HEK293 (cell line): ENCODE results near the gene CHGA.
A peak's percentile ranks its signal among the peaks of the same experiment; 100 is the strongest.

Experiments used
- CTCF ChIA-PET: fragments of 350-600 bp; formaldehyde crosslinking; extraction: SDS; loops from one replicate; lab custom pipeline; 2021; ENCODE audit warnings: antibody characterized with exemption; lab: Yijun Ruan, JAX
- POLR2A ChIA-PET: fragments of 300-600 bp; formaldehyde crosslinking; extraction: SDS; loops from one replicate; lab custom pipeline; 2020; ENCODE audit warnings: antibody characterized with exemption, inconsistent platforms; lab: Yijun Ruan, JAX
- H3K27ac ChIP-seq: fragments of 200-500 bp; sonication (Bioruptor generic); 2 replicates; pipeline ENCODE4 v1.5.1; 2014; ENCODE audit warnings: low read depth, low read length, control low read depth, inconsistent platforms; ENCODE audit errors: extremely low read depth
- H3K36me3 ChIP-seq, 2 experiments: fragments of 200-500 bp in 1 of 2; sonication (Bioruptor generic) in 1 of 2; 1 replicate in 1 of 2; 2 replicates in 1 of 2; pipeline ENCODE4 v1.5.1; 2014 to 2017; ENCODE audit warnings: inconsistent platforms in 2 of 2, low read length in 2 of 2; ENCODE audit not compliant: control insufficient read depth in 2 of 2, insufficient read depth in 1 of 2
- H3K4me1 ChIP-seq: fragments of 200-500 bp; sonication (Bioruptor generic); 2 replicates; pipeline ENCODE4 v1.5.1; 2014; ENCODE audit warnings: mild to moderate bottlenecking, low read length, inconsistent platforms; ENCODE audit not compliant: control insufficient read depth, insufficient read depth
- H3K4me3 ChIP-seq: 2 replicates; pipeline ENCODE4 v1.5.1; 2011; ENCODE audit warnings: low read depth, mild to moderate bottlenecking, control low read depth, low read length, moderate library complexity
- H3K9me3 ChIP-seq: fragments of 200-500 bp; sonication (Bioruptor generic); 2 replicates; pipeline ENCODE4 v1.5.1; 2014; ENCODE audit warnings: low read depth, low read length, inconsistent platforms; ENCODE audit not compliant: control insufficient read depth, insufficient read depth
- FEZF1 ChIP-seq: fragments of 450-650 bp; formaldehyde crosslinking; IDR thresholded peaks from 2 replicates; pipeline ENCODE4 v1.5.1; 2016; ENCODE audit warnings: missing biosample characterization, missing genetic modification characterization
- GLI4 ChIP-seq: fragments of 450-650 bp; formaldehyde crosslinking; IDR thresholded peaks from 2 replicates; pipeline ENCODE4 v1.5.1; 2016; ENCODE audit warnings: missing biosample characterization, missing genetic modification characterization
- GLIS2 ChIP-seq: fragments of 450-650 bp; formaldehyde crosslinking; IDR thresholded peaks from 2 replicates; pipeline ENCODE4 v1.5.1; 2016; ENCODE audit warnings: missing biosample characterization, missing genetic modification characterization
- HOXC10 ChIP-seq: sonication (generic); formaldehyde crosslinking; IDR thresholded peaks from 2 replicates; pipeline ENCODE4 v1.8.1; 2023; ENCODE audit warnings: mild to moderate bottlenecking, missing genetic modification reagents
- OVOL3 ChIP-seq: fragments of 450-650 bp; formaldehyde crosslinking; IDR thresholded peaks from 2 replicates; pipeline ENCODE4 v1.5.1; 2016; ENCODE audit warnings: missing biosample characterization, missing genetic modification characterization
- SALL2 ChIP-seq: fragments of 450-650 bp; formaldehyde crosslinking; IDR thresholded peaks from 2 replicates; pipeline ENCODE4 v1.5.0; 2017; ENCODE audit warnings: missing biosample characterization, mild to moderate bottlenecking, missing genetic modification characterization, borderline replicate concordance
- SCRT1 ChIP-seq: fragments of 450-650 bp; formaldehyde crosslinking; IDR thresholded peaks from 2 replicates; pipeline ENCODE4 v1.5.1; 2016; ENCODE audit warnings: missing biosample characterization, missing genetic modification characterization, borderline replicate concordance
- SCRT2 ChIP-seq: fragments of 450-650 bp; formaldehyde crosslinking; IDR thresholded peaks from 2 replicates; pipeline ENCODE4 v1.5.1; 2016; ENCODE audit warnings: missing biosample characterization, missing genetic modification characterization
- ZBTB17 ChIP-seq: fragments of 450-650 bp; formaldehyde crosslinking; IDR thresholded peaks from 2 replicates; pipeline ENCODE4 v1.5.1; 2016; ENCODE audit warnings: missing biosample characterization, missing genetic modification characterization
- ZBTB21 ChIP-seq: fragments of 450-650 bp; formaldehyde crosslinking; IDR thresholded peaks from 2 replicates; pipeline ENCODE4 v1.5.1; 2017; ENCODE audit warnings: missing biosample characterization, missing genetic modification characterization
- ZBTB48 ChIP-seq: fragments of 450-650 bp; formaldehyde crosslinking; IDR thresholded peaks from 2 replicates; pipeline ENCODE4 v1.5.1; 2016; ENCODE audit warnings: missing biosample characterization, missing genetic modification characterization
- ZNF138 ChIP-seq: fragments of 450-650 bp; formaldehyde crosslinking; IDR thresholded peaks from 2 replicates; pipeline ENCODE4 v1.5.1; 2016; ENCODE audit warnings: missing biosample characterization, missing genetic modification characterization, borderline replicate concordance
- ZNF157 ChIP-seq: fragments of 450-650 bp; formaldehyde crosslinking; IDR thresholded peaks from 2 replicates; pipeline ENCODE4 v1.5.1; 2016; ENCODE audit warnings: missing biosample characterization, missing genetic modification characterization
- ZNF16 ChIP-seq: fragments of 450-650 bp; formaldehyde crosslinking; IDR thresholded peaks from 2 replicates; pipeline ENCODE4 v1.5.1; 2016; ENCODE audit warnings: low read depth, missing biosample characterization, missing genetic modification characterization
- ZNF473 ChIP-seq: fragments of 450-650 bp; formaldehyde crosslinking; IDR thresholded peaks from 2 replicates; pipeline ENCODE4 v1.5.1; 2017; ENCODE audit warnings: missing biosample characterization, missing genetic modification characterization
- ZNF510 ChIP-seq: fragments of 450-650 bp; formaldehyde crosslinking; IDR thresholded peaks from 2 replicates; pipeline ENCODE4 v1.5.1; 2018; ENCODE audit warnings: mild to moderate bottlenecking, missing genetic modification characterization, missing biosample characterization; ENCODE audit not compliant: insufficient replicate concordance
- ZNF549 ChIP-seq: fragments of 450-650 bp; IDR thresholded peaks from 2 replicates; pipeline ENCODE4 v1.5.1; 2018; ENCODE audit warnings: missing biosample characterization, missing genetic modification characterization, mild to moderate bottlenecking, inconsistent platforms, moderate library complexity
- ZNF558 ChIP-seq: fragments of 450-650 bp; formaldehyde crosslinking; IDR thresholded peaks from 2 replicates; pipeline ENCODE4 v1.5.1; 2016; ENCODE audit warnings: missing biosample characterization, missing genetic modification characterization
- ZNF596 ChIP-seq: fragments of 450-650 bp; IDR thresholded peaks from 2 replicates; pipeline ENCODE4 v1.5.0; 2018; ENCODE audit warnings: missing biosample characterization, mild to moderate bottlenecking, missing genetic modification characterization, moderate library complexity
- ZNF639 ChIP-seq: fragments of 450-650 bp; formaldehyde crosslinking; IDR thresholded peaks from 2 replicates; pipeline ENCODE4 v1.5.1; 2016; ENCODE audit warnings: missing biosample characterization, missing genetic modification characterization
- ZNF747 ChIP-seq: fragments of 450-650 bp; formaldehyde crosslinking; IDR thresholded peaks from 2 replicates; pipeline ENCODE4 v1.5.1; 2016; ENCODE audit warnings: missing biosample characterization, missing genetic modification characterization
- ZNF768 ChIP-seq: fragments of 450-650 bp; formaldehyde crosslinking; IDR thresholded peaks from 2 replicates; pipeline ENCODE4 v1.5.1; 2018; ENCODE audit warnings: missing biosample characterization, mild to moderate bottlenecking, missing genetic modification characterization

Gene CHGA

GRCh38 chr14:92930737-92931602 lies 8.0 kb downstream of the CHGA start:
- H3K4me3 ChIP-seq = no peak overlapping the region
- H3K27ac ChIP-seq = no peak overlapping the region
- peak; percentile 64; the same call in 1 of the 2 replicates for TF ChIP-seq ZNF768 (tag by site-specific recombination)
- no peak for TF ChIP-seq ZNF747 (tag by site-specific recombination)
- no peaks in the 10 kb centered on the region for H3K36me3 ChIP-seq
- no peaks in the 10 kb centered on the region for H3K9me3 ChIP-seq
- POLR2A ChIA-PET = interaction anchor here (0.6 kb wide), 1 partner anchor 815 kb away, joined by 3 read pairs; no protein-coding TSS in a partner anchor
- CTCF ChIA-PET = interaction anchor here (0.5 kb wide), 1 partner anchor 16 kb away, joined by 3 read pairs; no protein-coding TSS in a partner anchor
- no peaks in the 10 kb centered on the region for H3K4me1 ChIP-seq

GRCh38 chr14:92931681-92932447 lies 8.9 kb downstream of the CHGA start:
- Histone ChIP-seq H3K27ac (no peak overlapping the region), H3K4me1 (no peaks in the 10 kb centered on the region), H3K9me3 (no peaks in the 10 kb centered on the region)
- CTCF ChIA-PET = interaction anchor here (0.5 kb wide), 1 partner anchor 15 kb away, joined by 3 read pairs; no protein-coding TSS in a partner anchor
- POLR2A ChIA-PET = interaction anchor here (0.6 kb wide), 1 partner anchor 815 kb away, joined by 3 read pairs; no protein-coding TSS in a partner anchor
- TF ChIP-seq ZNF768 (tag by site-specific recombination) = peak; percentile 86
- no peak for TF ChIP-seq ZNF473
- TF ChIP-seq ZNF558 (tag by site-specific recombination) = no peak
- TF ChIP-seq ZBTB21 = no peak
- TF ChIP-seq, all 188 proteins: peak for 1
- H3K36me3 ChIP-seq = no peaks in the 10 kb centered on the region
- H3K4me3 ChIP-seq = no peak overlapping the region

- ChIA-PET POLR2A (no interaction called here), CTCF (no interaction called here)
- no peak overlapping the region for H3K4me3 ChIP-seq
- no peak overlapping the region for H3K27ac ChIP-seq
- no peaks in the 10 kb centered on the region for H3K4me1 ChIP-seq
- TF ChIP-seq SCRT1 = no peak
- 0 out of 2 replicates have a peak, but pooled peaks have one; percentile 11 for TF ChIP-seq GLIS2
- H3K36me3 ChIP-seq = no peaks in the 10 kb centered on the region
- H3K9me3 ChIP-seq = no peaks in the 10 kb centered on the region
These were observed 9.8 kb downstream of the CHGA start for GRCh38 chr14:92932448-92933395.

- no peaks in the 10 kb centered on the region for H3K36me3 ChIP-seq
- CTCF ChIA-PET = no interaction called here
- H3K4me3 ChIP-seq = no peak overlapping the region
- H3K9me3 ChIP-seq = no peaks in the 10 kb centered on the region
- H3K27ac ChIP-seq = no peak overlapping the region
- POLR2A ChIA-PET = no interaction called here
- H3K4me1 ChIP-seq = no peaks in the 10 kb centered on the region
- TF ChIP-seq ZNF639 (no peak), FEZF1 (no peak), ZNF768 (tag by site-specific recombination) (no peak), ZNF138 (no peak), SALL2 (tag by site-specific recombination) (no peak), ZBTB17 (no peak), ZNF596 (no peak), GLI4 (tag by site-specific recombination) (no peak), ZNF510 (tag by site-specific recombination) (no peak), ZNF157 (no peak), ZNF549 (tag by site-specific recombination) (no peak), ZNF16 (tag by site-specific recombination) (no peak), ZBTB48 (tag by site-specific recombination) (no peak), HOXC10 (CRISPR knock-in tag) (no peak), SCRT2 (no peak), OVOL3 (tag by site-specific recombination) (no peak)
These were observed 10.5 kb downstream of the CHGA start for GRCh38 chr14:92933481-92933880.
